Activated CD8-positive, alpha-beta memory T cell treated with anti-CD3 and anti-CD28 coated beads for 24 hours (primary cell): ENCODE measurements around the gene MED13L.

Experiments used
- DNase-seq: peaks from one replicate; pipeline ENCODE4 v3.0.0-alpha.2; 2020

The MED13L gene

DNA sequence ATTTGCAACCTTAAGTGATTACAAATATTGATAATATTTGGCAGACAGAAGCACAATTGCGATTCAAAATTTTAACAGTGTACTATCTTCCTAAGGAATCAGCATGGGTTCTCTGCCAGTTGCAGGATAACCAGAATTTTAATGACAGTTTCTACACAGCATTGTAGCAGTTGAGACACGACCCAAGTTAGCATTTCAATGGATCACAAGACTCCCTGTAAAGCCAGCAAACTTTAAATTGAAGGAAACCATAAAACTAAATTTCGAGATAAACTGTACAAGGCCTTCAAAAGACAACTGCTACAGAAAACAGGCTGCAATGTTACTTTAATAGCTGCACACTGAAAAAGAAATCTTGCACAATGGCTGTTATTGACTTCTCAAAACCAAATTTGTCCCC, 154.9 kb downstream of the MED13L start:
- no peak for DNase-seq

DNA sequence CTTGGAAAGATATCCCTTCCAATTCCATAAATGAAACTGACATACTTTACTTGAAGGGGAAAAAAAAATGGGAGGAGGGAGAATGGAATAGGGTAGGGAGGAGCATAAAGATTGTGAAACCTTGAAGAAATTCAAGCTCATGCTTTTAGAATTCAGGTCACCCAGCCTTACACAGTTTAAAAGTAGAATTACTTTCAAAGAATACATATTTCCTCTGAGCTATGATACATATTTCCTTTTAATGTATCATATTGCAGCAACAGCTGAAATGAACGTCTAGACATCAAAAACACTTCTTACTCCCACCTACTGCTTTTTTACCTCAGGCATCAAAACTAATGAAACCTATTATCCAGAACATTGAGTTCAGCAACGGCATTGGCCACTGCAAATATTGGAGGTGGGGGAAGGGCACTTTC, 156.0 kb downstream of the MED13L start:
- no peak for DNase-seq

DNA sequence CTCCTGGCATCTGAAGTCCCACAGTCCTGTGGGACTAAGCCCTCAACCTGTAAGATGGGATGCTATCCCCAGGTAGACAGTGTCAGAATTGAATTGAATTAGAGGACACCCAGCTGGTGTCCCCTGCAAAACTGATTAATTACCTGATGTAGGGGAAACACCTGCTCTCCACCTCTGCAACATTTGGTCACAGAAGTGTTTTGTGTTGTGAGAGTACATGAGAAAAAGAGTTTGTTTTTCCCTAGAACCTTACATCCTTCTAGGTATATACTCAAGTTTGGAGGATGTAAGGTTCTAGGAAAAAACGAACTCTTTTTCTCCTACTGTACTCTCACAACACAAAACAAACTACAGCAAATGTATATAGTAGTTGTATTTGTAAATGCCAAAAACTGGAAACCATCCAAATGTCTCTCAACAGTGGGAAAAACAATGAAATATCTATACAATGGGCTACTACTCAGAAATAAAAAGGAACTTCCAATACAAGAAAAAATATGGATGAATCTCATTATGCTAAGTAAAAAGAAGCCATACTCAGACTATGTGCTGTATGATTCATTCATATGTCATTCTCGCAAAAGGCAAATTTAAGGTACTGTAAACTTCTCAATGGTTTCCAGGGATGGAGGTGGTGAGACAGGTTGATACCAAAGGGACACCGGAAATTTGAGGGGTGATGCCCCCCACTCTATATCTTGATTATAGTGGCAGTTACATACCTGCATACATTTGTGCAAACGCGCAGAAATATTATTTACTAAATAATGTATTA, 160.7 kb downstream of the MED13L start:
- no peak for DNase-seq

DNA sequence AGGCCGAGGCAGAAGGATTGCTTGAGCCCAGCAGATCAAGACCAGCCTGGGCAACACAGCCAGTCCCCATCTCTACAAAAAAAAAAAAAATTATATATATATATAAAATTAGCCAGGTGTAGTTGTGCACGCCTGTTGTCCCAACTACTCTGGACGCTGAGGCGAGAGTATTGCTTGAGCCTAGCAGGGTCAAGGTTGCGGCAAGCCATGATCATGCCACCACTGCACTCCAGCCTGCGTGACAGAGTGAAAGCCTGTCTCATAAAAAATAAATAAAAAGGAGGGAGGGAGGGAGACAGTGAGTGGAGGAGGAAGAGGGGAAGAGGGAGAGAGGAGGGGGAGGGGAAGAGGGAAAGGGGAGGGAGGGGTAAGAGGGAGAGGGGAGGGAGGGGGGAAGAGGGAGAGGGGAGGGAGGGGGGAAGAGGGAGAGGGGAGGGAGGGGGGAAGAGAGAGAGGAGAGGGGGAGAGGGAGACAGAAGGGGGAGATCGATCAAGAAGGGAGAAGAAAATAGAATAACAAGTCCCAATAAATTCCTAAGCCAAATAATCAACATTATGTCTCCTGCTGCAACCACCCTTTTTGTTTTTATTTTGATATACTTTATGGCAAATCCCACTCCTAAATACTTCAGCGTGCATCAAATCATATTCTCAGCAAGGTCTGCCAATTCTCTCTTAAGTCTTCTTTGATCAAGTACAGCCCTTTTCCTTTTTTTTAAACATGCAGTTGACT, 163.9 kb downstream of the MED13L start:
- no peak for DNase-seq

DNA sequence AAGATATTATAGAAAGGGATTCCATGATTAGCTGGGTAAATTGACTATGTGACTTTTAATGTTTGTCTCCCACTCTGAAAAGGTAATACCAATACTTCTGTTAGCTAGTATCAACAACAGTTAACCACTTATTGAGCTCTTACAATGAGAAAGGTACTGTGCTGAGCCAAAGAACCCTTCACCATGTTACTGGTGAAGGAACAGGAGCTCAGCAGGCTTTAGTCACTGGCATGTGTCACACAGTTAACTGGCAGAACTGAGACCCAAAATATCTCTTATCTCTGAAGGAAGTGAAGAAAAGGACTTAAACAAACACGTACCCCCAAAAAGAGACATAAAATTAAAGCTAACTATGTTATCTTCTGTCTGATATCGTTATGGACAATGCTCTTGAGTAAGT, 170.6 kb downstream of the MED13L start:
- DNase-seq: no peak

DNA sequence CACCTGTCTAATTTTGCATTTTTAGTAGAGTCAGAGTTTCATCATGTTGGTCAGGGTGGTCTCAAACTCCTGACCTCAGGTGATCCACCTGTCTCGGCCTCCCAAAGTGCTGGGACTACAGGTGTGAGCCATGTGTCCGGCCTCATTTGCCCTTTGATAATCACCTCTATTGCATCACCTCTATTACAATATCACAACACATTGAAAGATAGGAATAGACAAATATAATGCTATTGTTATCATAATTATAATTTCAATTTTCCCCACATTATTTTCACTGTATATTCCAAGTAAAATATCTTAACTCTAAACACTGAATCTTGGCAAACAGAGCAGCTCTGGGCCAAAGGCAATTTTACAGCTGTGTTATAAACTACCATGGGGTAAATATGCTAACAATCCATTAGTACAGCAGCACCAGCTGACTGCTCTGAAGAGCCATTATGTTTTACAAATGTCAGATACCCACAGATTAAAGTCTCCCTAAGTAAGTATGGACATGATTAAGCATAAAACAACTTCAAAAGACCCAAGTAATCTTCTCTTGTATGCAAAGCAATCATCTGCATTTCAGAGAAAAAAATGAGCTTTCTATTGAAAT, 173.2 kb downstream of the MED13L start:
- no peak for DNase-seq

DNA sequence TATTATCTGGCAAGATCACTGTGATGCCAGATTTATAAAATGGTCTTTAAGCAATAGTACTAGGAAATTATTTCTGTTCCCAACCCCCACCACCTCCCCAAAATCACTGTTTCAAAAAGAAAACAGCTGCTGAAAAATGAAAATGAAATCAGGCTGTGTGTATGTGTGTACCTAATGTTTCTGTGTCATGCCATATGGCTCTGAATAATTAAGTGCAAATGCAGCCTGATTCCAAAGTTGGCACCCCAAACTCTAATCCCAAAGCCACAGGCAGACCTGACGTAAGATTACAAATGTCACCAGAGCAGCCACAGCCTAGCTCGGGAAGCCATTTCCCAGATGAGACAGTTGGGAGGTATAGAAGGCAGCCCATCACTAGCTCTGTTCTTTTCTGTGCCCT, 175.5 kb downstream of the MED13L start:
- no peak for DNase-seq

DNA sequence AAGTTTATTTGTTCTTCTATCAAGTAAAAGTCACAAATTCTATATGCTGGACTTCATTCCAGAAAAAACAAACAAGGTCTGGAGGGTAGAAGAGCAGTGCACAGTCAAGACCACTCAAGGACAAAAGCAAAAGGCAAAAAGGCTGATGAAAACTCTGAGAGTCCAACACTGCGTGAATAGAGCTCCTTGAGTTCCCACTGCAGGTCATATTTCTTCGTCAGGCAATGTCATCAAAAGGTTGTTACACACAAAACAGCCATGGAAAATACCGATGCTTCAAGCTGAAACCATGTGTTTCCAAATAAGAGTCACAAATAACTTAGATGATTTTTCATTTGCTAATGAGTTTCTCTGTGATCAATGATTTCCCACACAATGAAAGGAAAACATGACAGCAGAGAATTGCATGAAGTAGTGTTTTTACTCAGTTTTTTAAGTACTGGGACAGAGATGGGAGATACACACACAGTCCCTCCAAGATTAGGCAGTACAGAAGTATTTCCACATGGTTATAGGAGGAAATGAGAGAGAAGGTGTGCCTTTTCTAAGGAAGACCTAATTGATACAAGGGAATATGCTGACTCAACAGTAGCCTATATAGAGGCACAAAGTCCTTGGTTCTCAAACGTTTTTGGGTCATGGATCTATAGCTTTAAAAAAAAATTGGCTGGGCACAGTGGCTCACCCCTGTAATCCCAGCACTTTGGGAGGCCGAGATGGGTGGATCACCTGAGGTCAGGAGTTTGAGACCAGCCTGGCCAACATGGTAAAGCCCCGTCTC, 177.7 kb downstream of the MED13L start:
- no peak for DNase-seq

DNA sequence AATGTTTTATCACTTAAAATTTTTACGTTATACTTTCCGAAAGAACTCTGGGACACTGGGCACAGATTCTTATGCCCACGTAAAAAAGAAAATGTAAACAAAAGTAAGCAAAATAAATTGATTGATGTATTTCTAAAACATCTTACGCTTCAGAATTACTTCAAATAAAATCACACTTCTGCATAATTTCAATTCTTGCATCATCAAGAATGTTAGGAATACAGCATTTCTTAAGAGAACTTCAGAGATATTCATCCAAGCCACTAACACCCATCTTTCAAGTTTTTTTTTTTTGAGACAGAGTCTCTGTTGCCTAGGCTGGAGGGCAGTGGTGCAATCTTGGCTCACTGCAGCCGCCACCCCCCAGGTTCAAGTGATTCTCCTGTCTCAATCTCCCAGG, 180.6 kb downstream of the MED13L start:
- DNase-seq: no peak

DNA sequence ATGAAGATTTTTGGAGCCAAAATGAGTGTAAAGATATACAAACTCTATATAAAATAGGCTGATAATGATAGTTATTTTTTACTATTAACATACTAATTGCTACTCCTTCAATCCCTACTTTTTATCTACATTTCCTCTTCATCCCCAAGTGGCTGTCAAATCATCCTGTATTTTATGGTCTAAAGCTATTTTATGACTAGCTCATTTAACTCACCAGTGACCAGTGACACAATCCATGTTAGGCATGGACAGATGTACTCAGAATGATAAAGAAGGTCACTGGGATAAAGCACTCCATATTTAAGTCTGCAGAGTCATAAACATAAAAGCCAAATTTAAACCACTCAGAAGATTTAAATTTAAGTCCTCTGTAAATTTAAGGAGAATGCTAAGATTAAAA, 183.0 kb downstream of the MED13L start:
- DNase-seq: no peak

DNA sequence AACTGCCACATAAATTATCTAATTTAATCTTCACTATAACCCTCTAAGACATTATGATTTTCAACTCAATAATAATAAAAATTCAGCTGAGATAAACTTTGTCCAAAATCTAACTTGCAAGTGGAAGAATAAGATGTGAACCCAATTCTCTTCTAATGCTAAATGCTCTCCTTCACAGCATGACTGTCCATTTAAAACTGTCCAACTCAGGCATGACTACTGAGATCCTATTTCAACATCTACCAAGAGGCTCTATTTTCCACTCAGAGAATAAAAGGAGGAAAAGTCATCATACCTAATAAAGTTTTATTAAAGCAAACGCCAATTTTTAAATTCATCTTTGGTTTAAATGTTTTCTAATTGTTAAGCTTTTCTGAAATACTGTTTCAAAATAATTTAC, 183.6 kb downstream of the MED13L start:
- no peak for DNase-seq

DNA sequence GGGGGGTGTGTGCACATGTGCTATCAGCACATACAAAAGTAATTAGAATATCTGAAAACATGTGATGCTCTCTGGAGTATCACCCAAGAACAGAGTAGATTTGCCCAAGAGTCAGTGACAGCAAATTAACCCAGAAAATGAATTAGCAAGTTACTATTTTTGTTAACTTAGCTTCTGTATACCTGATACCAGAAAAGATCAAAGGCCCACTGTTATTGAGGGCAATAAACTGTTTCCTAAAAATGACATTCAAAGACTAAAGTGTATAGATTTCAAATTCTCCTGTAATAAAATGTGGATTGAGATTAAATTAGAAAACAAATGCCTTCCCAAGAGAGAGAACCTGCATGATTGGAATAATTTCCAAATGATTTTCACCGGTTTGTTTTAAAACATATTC, 184.7 kb downstream of the MED13L start:
- DNase-seq: no peak

DNA sequence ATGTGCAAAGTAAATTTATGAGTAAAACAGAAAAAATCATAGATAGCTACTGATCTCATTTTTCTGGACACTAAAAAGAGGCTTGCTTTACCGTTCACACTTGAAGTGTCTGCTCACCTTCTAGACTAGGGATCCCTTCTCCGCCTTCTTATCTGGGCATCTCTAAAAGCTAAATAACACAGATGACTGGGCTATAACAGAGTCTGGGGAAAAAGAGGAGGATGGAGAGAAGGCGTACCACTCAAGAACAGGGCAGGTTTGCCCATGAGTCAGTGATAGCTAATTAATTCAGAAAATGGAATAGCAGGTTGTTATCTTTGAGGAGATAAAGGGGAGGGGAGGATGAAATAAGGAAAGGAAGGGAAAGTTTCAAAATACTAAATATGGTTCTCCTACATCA, 185.3 kb downstream of the MED13L start:
- no peak for DNase-seq

DNA sequence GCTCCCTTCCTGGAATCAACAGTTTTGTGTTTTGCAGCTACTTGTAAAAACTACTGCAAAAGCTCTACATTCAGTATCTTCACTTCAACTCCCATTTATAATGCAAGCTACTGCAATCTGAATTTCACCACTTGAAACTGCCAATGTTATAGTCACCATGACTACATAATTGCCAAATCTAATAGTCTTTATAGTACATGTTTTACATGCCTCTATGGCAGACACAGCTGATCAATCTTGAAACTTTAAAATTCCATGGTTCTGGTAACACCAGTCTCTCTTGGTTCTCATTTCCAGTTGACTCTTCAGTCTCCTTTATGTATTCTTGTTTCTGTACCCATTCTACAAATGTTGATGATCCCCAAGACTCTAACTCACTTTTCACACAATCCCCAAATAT, 185.9 kb downstream of the MED13L start:
- DNase-seq: no peak

DNA sequence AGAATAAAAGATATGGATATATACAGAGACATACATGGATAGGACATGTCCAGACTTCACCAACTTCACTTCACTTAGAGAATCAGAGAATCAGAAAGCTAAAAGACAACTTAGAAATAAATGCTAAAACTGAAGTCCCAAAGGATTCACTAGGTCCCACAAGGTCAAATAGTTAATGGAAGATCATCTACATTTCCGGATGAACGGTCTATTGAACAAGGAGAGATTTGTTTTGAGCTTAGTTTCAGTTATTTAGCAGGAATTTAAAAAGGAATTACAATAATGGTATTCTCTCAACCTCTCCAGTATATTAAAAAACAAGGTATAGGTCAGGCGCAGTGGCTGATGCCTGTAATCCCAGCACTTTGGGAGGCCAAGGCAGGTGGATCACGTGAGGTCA, 187.0 kb downstream of the MED13L start:
- DNase-seq: no peak

DNA sequence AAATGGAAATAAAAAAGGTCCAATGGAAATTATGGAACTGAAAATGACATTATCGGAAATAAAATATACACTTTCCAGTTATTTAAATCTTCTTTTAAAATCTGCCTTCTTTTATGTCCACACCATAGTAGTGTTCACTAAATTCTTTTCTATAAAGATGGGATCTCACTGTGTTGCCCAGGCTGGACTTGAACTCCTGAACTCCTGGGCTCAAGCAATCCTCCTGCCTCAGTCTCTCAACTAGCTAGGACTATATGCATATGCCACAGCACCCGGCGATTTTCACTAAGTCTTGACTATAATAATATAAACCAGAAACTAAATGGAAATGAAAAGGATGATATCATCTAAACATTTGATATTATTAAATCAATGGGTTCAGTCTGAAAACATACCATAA, 188.4 kb downstream of the MED13L start:
- no peak for DNase-seq

DNA sequence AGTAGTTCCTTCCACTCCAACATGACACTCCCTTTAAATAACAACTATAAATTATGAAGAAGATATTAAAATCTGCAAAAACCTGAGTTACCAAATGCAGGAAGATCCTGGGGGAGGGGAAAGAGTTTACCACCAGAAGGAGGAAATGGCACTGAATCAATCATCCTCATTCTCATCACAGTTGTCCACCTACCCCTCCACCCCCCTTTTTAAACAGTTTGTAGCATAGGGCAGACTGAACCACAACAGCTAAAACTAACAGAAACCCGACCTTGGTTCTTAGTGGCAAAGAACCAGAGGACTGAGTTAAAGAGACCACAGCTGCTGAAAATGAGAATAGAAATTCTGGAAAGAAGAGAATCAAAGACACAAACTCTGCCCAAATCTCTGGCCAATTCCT, 189.5 kb downstream of the MED13L start:
- no peak for DNase-seq

DNA sequence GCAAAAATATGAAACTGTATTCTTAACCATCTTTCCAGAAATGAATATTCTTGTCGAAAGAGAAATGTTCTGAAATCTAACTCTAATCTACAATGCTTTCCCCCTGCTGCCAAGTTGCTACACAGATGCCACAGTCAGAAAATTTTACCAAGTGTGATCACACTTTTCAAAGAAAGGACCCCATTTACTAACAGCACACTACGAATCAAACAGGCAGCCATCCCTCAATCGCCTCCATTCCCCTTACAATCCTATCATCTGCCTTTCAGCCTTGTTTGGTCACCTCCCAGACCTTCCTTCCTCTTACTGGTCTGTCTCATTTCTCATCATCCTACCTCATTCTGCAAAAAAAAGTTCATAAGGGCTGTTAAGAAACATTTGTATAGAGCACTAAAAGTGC, 190.1 kb downstream of the MED13L start:
- no peak for DNase-seq

DNA sequence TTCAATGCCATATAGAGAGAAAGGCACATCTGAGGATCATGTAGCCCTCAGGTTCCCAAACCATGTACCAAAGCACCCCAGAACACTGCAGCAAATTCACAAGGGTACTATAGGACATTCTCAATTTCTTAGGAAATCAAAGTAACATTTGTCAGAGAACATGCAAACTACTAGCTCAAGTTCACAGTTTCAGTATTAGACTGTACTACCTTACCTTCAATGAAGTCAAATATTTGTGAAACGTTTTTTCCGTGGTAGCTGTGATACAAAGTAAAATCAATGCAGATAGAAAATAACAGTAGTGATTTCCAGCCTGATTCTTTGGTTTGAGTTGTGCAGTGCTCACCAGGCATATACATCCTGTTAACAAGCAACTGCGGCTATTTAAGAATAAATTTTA, 197.1 kb downstream of the MED13L start:
- DNase-seq: no peak

DNA sequence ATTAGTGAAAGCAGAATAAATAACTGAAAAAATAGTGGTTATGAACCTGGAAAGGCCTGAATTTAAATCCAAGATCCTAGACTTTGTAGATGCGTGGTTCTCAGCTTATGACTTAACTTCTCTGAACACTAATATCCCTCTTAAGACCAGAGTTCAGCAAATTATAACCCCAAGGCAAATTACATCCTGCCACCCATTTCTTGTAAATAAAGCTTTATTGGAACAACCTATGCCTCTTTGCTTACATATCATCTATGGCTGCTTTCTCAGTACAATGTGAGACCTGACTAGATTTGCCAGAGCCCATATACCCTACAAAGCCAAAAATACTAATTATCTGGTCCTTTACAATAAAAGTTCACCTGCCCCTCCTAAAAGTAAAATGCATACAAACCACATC, 199.1 kb downstream of the MED13L start:
- DNase-seq: no peak

DNA sequence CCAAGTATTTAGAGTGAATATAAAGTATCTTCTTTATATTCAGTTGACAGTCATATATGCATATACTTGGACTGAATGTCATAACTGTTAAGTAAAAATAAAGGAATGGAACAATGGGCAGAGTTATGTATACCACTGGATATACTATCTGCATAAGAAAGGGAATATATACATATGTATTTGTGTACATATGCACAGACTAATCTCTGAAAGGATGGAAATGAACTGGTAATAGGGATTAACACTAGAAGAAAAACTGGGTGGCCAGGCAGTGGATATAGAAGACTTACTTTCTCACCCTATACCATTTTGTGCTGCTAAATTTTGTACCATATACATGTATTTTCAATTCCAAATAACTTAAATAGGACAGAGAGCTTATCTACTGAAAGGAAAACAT, 200.1 kb downstream of the MED13L start:
- DNase-seq: no peak

DNA sequence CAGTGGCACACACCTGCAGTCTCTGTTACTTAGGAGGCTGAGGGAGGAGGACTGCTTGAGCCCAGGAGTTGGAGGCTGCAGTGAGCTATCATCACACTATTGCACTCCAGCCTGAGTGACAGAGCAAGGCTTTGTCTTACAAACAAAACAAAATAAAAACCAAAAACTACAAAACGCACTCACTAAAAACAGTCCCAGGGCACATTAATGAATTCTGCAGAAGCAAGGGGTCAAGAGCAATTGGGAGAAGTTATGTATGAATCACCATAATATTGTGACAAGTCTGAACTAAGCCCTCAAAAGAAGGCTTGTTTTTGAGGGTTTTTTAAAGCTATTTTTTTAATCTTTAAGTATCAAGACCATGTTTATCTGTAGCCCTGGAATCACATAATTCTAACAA, 201.1 kb downstream of the MED13L start:
- DNase-seq: no peak

DNA sequence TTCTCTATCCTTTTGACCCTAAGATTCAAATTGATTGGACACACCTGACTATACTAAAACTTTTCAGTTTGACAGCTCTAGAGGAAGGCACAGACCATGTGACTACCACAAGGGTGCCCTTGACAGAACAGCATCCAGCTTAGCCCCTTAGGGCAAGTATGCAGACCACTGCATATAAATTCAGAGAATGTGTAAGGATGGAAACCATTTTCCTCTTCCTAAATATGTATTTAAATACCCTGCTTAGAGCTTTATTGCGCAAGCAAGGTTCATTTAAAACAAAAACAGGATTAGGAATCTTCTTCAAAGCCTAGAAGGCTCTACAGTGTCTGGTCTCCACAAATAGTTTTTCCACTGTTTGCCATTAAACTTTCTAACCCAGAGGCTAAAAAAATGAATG, 202.8 kb downstream of the MED13L start:
- no peak for DNase-seq
